GM15510 (cell line): Measurements from ENCODE around the gene ABCB11.

ENCODE experiments used
- POLR2A ChIP-seq: IDR thresholded peaks from 3 replicates; pipeline ENCODE4 v1.6.1; 2011; ENCODE audit warnings: borderline replicate concordance; ENCODE audit not compliant: insufficient read length; ENCODE audit errors: extremely low read depth

The ABCB11 gene

GRCh38 chr2:169031202-169031601 lies at the start of gene ABCB11:
TSS of gene ABCB11 (minus strand) at chr2:169031324. CDS start at chr2:169018125, 13,199 bp downstream.
- no peak for TF ChIP-seq POLR2A

DNA sequence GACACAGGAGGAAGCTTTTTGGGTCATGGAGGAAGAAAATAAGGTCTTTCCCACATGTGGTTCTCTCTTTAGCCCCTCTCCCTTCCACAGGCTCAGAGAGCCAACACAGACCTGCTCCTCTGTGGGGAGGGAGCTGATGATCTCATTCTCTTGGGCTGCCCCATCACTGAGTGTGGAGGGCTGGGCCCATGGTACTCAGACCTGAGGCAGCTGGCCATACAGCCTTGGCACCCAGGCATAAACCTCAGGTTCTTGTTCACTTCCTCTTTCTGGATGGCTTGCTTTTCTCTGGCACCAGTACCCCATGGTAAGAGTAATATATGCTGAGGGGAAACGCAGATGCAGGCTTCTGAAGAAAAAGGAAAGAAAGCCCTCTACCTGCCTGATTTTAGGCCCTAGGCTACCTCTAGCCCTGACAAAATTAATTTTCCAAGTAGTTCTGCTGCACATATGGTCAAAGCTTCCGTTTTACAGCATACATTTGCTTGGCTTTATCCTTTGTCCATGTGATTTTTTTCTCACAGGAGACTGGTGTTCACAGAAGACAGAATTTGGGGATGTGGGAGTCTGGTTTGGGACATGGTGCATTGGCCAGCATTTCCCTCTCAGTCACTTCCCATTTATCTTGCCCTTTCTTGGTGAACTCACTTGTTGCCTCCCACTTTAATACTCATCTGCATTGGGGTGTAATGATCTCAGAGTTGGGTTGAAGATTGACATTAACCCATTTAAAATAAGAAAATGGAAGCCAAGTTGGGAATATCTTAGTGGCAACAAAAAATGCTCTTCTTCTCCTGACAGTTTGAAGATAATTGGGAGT lies 49.3 kb upstream of the ABCB11 start:
- TF ChIP-seq POLR2A = no peak

GRCh38 chr2:169077674-169078240 lies 46.6 kb upstream of the ABCB11 start:
- no peak for TF ChIP-seq POLR2A

- TF ChIP-seq POLR2A = no peak
These were observed 43.0 kb upstream of the ABCB11 start for GRCh38 chr2:169073963-169074751.

DNA sequence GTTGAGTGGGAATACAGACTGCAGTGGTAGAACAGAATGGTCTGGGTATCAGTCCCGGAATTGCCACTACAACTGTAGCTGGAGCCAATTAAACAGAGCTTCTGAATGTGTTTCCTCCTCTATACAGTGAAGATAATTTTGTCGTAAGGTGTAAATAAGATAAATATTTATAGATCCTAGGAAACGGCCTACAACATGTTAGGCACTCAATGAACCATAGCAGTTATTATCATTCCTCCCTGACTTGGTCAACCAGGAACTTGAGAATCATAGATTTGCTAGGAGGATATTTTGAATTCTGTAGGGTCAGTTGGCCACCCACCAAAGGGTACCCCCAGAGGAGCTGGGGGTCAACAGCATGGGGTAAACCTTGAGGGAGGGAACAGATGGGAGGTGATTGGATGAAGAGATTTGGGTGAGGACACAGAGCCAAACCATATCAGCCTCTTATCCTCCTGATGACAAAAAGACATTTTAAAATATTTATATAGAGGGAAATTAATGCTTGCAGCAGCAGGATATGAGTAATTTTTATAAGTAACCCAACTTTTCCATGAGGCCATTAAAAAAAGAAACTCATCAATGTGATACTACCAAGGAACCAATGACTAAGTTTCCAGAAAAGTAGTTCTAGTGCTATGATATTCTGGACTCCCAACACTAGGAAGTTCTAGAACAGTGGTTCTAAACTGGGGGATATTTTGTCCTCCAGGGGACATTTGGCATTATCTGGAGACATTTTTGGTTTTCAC lies 42.3 kb upstream of the ABCB11 start:
- TF ChIP-seq POLR2A = no peak

DNA sequence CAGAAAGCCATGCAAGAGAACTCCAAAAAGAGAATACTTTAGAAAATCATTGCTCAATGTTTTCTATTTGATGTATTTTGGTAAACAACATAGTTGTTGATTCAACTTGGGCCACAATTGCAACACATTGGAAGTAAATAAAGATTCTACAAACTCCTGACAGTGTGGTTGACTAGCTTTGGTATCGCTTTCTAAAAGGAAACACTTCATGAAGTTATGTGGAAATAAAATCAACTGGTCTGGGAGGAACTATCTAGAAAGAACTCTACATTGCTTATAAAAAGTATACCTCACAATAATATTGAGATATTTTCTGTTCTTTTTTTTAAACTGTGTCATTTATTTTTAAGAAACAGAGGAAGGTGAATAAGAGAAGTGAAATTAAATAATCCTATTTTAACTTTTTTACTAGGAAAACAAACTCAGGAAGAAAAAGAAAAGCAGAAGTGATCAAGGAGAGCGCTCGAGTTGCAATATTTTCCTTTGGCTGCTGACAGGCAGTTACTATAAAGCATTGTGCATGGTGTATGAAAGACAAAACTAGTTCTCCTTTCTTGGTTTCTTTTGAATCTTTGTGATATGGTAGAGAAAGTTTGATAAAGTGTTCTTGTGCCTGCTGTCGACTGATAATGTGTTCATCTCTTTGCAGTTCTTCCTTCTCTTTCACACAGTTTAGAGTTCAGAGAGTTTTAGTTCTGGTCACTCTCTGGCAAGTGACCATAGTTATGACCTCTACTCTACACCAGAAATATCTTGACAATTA lies 41.2 kb upstream of the ABCB11 start:
- no peak for TF ChIP-seq POLR2A

DNA sequence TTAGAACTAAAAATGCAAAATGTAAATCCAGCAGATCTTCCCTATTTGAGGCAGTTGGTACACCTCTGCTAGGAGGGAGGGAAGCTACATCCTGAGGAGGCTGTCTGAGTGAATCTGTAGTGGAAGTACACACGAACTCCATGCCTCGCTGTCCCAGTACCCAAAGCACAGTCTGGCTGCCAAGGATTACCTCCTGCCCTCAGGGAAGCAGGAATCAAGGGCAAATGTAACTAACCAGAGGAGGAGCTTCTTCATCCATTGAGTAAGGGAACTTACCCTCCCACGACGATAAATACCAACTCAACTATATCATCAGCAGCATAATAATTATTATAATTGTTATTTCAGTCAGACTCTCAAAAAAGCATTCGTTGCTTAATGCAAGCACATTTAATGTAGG lies 40.3 kb upstream of the ABCB11 start:
- TF ChIP-seq POLR2A = no peak

DNA sequence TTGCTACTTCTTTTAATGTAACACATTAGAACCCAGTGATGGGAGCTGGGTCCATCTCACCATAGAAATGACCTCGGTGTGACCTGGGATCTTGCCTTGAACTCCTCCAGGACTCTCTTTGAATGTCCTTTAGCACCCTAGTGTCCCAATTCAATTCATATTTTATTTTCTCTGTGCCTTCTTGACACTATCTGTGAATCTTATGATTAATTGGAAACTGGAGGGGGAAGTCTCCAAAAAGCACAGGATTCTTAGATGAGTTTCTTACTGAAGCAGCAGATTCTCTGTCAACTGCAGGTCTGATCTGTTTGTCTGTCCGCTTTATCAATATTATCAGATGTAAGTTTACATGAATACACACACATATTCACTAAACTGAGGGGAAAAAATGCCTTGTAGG lies 38.7 kb upstream of the ABCB11 start:
- no peak for TF ChIP-seq POLR2A

- TF ChIP-seq POLR2A = no peak
These were observed 38.2 kb upstream of the ABCB11 start, which contains the start of gene DHRS9 for GRCh38 chr2:169069341-169069740. TSS of gene DHRS9 (plus strand) at chr2:169069563. CDS start at chr2:169081582, 12,019 bp downstream.

GRCh38 chr2:169066897-169067296 lies 35.8 kb upstream of the ABCB11 start:
- TF ChIP-seq POLR2A = no peak

DNA sequence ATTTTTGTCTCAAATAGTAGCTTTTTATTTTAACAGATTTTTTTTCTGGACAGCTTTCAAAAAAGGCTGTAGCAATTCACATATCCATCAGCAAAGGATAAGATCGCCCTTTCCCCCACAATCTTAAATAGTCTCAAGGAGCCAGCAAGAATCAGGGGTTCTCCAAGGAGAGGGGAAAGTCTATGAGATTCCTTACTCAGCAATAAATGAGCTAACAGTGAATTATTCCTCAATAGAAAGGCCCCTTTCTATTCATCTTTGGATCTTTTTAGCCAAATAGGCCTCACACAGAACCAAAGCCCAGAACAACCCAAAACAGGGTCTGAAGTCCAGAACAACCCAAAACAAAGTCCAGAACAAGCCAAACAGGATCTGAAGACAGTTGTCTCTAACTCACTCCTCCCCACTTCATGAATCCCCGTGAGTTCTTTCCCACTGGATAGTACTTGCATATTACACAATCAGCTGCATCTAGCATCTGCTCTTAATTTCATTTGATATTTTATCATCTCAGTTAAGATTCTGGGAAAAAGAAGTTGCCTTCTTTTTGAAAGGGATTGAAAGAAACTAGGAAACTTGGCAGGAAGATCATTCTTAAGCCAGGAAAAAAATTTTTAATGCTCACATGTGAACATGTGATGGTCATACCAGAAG lies 34.9 kb upstream of the ABCB11 start:
- no peak for TF ChIP-seq POLR2A

DNA sequence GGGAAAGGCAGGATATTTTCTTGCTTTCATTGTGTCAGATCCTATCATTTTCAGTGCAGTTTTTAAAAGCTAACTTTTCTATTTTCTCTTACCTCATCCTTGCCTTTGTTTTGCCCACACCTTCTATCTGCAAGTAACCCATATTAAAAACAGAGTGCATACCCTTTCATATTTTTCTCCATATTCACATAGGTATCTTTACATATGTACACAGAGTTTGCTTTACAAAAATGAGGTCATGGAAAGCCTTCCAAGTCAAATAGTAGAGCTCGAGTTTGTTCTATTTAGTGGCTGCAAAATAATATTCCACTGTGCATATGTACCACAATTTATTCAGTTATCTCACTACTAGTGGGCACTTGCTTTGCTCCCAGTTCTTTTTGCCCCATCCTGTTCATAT lies 34.3 kb upstream of the ABCB11 start:
- no peak for TF ChIP-seq POLR2A

- no peak for TF ChIP-seq POLR2A
These were observed 19.5 kb upstream of the ABCB11 start for GRCh38 chr2:169050476-169051240.
